HCT116 (cell line): ENCODE results near the gene POGK. TPM values are rescaled to one million over a fixed set of nuclear protein-coding genes. Genes with fewer than 3 reads are reported as not detected.

Experiments
- ATAC-seq: fragments of 200-7000 bp; cut with Tn5 transposase; 2 replicates; pipeline ENCODE4 v1.9.1; 2020; ENCODE audit warnings: mild to moderate bottlenecking, moderate library complexity
- BruUV-seq: library from RNA; stranded (reverse); fragments of 400-500 nt; replicated peaks from 2 replicates; lab custom pipeline; 2021; lab: Mats Ljungman, UMichigan
- CTCF ChIA-PET: fragments of 300-600 bp; sonication (Branson Sonifier 250); formaldehyde crosslinking; loops from one replicate; lab custom pipeline; 2021; ENCODE audit warnings: antibody characterized with exemption; lab: Charles Lee
- POLR2A ChIA-PET: fragments of 300-600, 350-600 bp; sonication (Branson Sonifier 250); formaldehyde crosslinking; loops from one replicate; lab custom pipeline; 2021; ENCODE audit warnings: antibody characterized with exemption; lab: Charles Lee
- RAD21 ChIA-PET, 2 experiments: fragments of 300-600 bp; sonication (Branson Sonifier 250); formaldehyde crosslinking; loops; one replicate each; lab custom pipeline; 2023; ENCODE audit warnings: low total read pairs in 2 of 2; ENCODE audit not compliant: uncharacterized antibody in 2 of 2, unreplicated experiment in 2 of 2, low non-redundant PET in 1 of 2; lab: Charles Lee
- DNase-seq: peaks from one replicate; pipeline ENCODE4 v3.0.0-alpha.2; 2010; ENCODE audit warnings: low read depth, low spot score
- H2AFZ ChIP-seq: fragments of 200-600 bp; shearing (Covaris generic), sonication (generic); 2 replicates; pipeline ENCODE4 v1.6.1; 2017; ENCODE audit warnings: low read depth, mixed run types, mixed read lengths, antibody characterized with exemption, low read length; ENCODE audit not compliant: poor library complexity, severe bottlenecking
- H3K27ac ChIP-seq: 2 replicates; pipeline ENCODE4 v1.5.1; 2012; ENCODE audit warnings: low read depth, low read length
- H3K27me3 ChIP-seq: fragments of 200-600 bp; sonication (generic); 2 replicates; pipeline ENCODE4 v1.6.1; 2016; ENCODE audit warnings: mixed run types, low read length, mixed read lengths; ENCODE audit not compliant: insufficient read depth
- H3K36me3 ChIP-seq, 2 experiments: fragments of 200-500 bp in 1 of 2; fragments of 200-600 bp in 1 of 2; sonication (Bioruptor generic) in 1 of 2; sonication (generic) in 1 of 2; 2 replicates each; pipeline versions ENCODE4 v1.5.1 to v1.6.1; 2014 to 2016; ENCODE audit warnings: low read length in 2 of 2, inconsistent platforms in 1 of 2, mixed read lengths in 1 of 2, mixed run types in 1 of 2; ENCODE audit not compliant: insufficient read depth in 2 of 2, control insufficient read depth in 1 of 2
- H3K4me1 ChIP-seq, 2 experiments: fragments of 200-600 bp in 1 of 2; sonication (generic) in 1 of 2; 2 replicates each; pipeline versions ENCODE4 v1.5.1 to v1.6.1; 2012 to 2017; ENCODE audit warnings: low read length in 2 of 2, inconsistent platforms in 1 of 2, mild to moderate bottlenecking in 1 of 2, mixed read lengths in 1 of 2, mixed run types in 1 of 2, moderate library complexity in 1 of 2; ENCODE audit not compliant: insufficient read depth in 2 of 2, control insufficient read depth in 1 of 2
- H3K4me2 ChIP-seq: fragments of 200-600 bp; sonication (generic); 2 replicates; pipeline ENCODE4 v1.6.1; 2017; ENCODE audit warnings: mixed run types, low read length, mixed read lengths
- H3K4me3 ChIP-seq, 2 experiments: fragments of 200-600 bp in 1 of 2; sonication (generic) in 1 of 2; replicated peaks in 1 of 2; 2 replicates each; pipeline ENCODE4 v1.5.1; 2011 to 2016; ENCODE audit warnings: low read length in 2 of 2, control low read depth in 1 of 2, low read depth in 1 of 2, mild to moderate bottlenecking in 1 of 2, mixed read lengths in 1 of 2, mixed run types in 1 of 2
- H3K79me2 ChIP-seq: fragments of 200-600 bp; sonication (generic); 2 replicates; pipeline ENCODE4 v1.6.1; 2017; ENCODE audit warnings: mild to moderate bottlenecking, mixed run types, low read length, moderate library complexity, mixed read lengths; ENCODE audit not compliant: insufficient read depth
- H3K9ac ChIP-seq: fragments of 200-600 bp; sonication (generic); 2 replicates; pipeline ENCODE4 v1.6.1; 2016; ENCODE audit warnings: low read length, mixed read lengths
- H3K9me2 ChIP-seq: fragments of 200-600 bp; sonication (generic), shearing (Covaris generic); 2 replicates; pipeline ENCODE4 v1.6.1; 2017; ENCODE audit warnings: mixed run types, mild to moderate bottlenecking, moderate library complexity; ENCODE audit not compliant: insufficient read depth
- H3K9me3 ChIP-seq, 2 experiments: fragments of 200-500 bp in 1 of 2; fragments of 200-600 bp in 1 of 2; sonication (Bioruptor generic) in 1 of 2; sonication (generic) in 1 of 2; 2 replicates each; pipeline ENCODE4 v1.6.1; 2014 to 2017; ENCODE audit warnings: low read length in 2 of 2, mixed read lengths in 2 of 2, inconsistent platforms in 1 of 2, low read depth in 1 of 2, mild to moderate bottlenecking in 1 of 2, mixed run types in 1 of 2, moderate library complexity in 1 of 2; ENCODE audit not compliant: control insufficient read depth in 1 of 2, insufficient read depth in 1 of 2
- H4K20me1 ChIP-seq: fragments of 200-600 bp; sonication (generic), shearing (Covaris generic); 2 replicates; pipeline ENCODE4 v1.6.1; 2017; ENCODE audit warnings: mixed run types, mild to moderate bottlenecking, moderate library complexity; ENCODE audit not compliant: insufficient read depth
- CEBPB ChIP-seq: IDR thresholded peaks from 2 replicates; pipeline ENCODE4 v1.6.1; 2012; ENCODE audit warnings: low read depth
- JUND ChIP-seq: IDR thresholded peaks from 2 replicates; pipeline ENCODE4 v1.6.1; 2012
- POLR2AphosphoS5 ChIP-seq: IDR thresholded peaks from 2 replicates; pipeline ENCODE4 v1.6.1; 2011; ENCODE audit warnings: mild to moderate bottlenecking, low read depth, low read length, moderate library complexity
- RAD21 ChIP-seq: IDR thresholded peaks from 2 replicates; pipeline ENCODE4 v1.6.1; 2012; ENCODE audit warnings: low read depth, mild to moderate bottlenecking
- SP1 ChIP-seq: IDR thresholded peaks from 2 replicates; pipeline ENCODE4 v1.6.1; 2012; ENCODE audit warnings: low read depth
- YY1 ChIP-seq: IDR thresholded peaks from 2 replicates; pipeline ENCODE4 v1.6.1; 2011; ENCODE audit warnings: low read length, low read depth, moderate library complexity, mild to moderate bottlenecking; ENCODE audit not compliant: insufficient replicate concordance; ENCODE audit errors: extremely low read depth
- ZNF274 ChIP-seq: fragments of 200-500 bp; sonication (Bioruptor generic); IDR thresholded peaks from 2 replicates; pipeline ENCODE4 v1.6.1; 2014; ENCODE audit warnings: mild to moderate bottlenecking, low read depth, low read length, inconsistent platforms
- intact Hi-C: fragments of 100-400 bp; cut with micrococcal nuclease; formaldehyde crosslinking; loops from 2 replicates; pipeline ENCODE4 v1.10.0; 2022
- total RNA-seq: library from RNA; stranded (reverse); gene quantifications from one replicate; pipeline ENCODE4 v1.2.1, GENCODE V29; 2021; ENCODE audit not compliant: unreplicated experiment
- TF ChIP-seq, protein P1 (sequence below), 3 experiments: fragments of 200-600 bp in 1 of 3; sonication (generic) in 1 of 3; IDR thresholded peaks in 2 of 3; conservative IDR thresholded peaks in 1 of 3; 2 replicates each; pipeline ENCODE4 v1.5.1; 2012 to 2017; ENCODE audit warnings: low read depth in 2 of 3, low read length in 2 of 3, antibody characterized with exemption in 1 of 3, borderline replicate concordance in 1 of 3, control low read depth in 1 of 3, mild to moderate bottlenecking in 1 of 3, mixed read lengths in 1 of 3, mixed run types in 1 of 3, moderate library complexity in 1 of 3; ENCODE audit not compliant: insufficient read depth in 1 of 3
- TF ChIP-seq, protein P2 (sequence below): IDR thresholded peaks from 2 replicates; pipeline ENCODE4 v1.6.1; 2011; ENCODE audit warnings: mild to moderate bottlenecking, low read length, moderate library complexity; ENCODE audit not compliant: insufficient replicate concordance; ENCODE audit errors: extremely low read depth

POGK gene
- total RNA-seq, 1 experiment from 2014 or later = 35.6 TPM

DNA sequence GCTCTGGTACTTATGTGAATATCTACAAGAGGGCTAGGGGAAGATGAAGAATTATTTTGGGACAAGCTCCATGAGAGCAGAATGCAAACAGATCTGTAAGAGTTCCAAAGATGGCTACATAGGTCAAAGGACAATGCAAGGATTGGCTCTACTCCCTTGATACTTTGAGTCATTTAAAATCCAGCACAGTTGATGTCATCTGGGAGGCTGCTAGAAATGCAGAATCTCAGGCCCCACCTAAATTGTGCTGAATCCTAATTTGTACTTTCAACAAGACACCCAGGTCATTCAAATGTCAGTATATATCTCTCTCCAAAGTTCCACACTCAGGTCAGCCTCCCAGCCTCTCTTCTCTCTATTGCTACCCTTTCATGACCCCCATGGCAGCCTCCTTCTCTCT is 60.5 kb downstream of the POGK start:
- Histone ChIP-seq H3K9me3 (no peaks in the 10 kb centered on the region; a peak in 1 of 4 replicates), H3K79me2 (no peaks in the 10 kb centered on the region), H3K9ac (no peak overlapping the region), H3K9me2 (no peaks in the 10 kb centered on the region), H3K36me3 (no peaks in the 10 kb centered on the region), H4K20me1 (no peaks in the 10 kb centered on the region), H2AFZ (no peak overlapping the region), H3K4me1 (peaks cover 0 to 8% of the 10 kb centered on the region in 2 experiments; a peak in 1 of 4 replicates), H3K27me3 (no peaks in the 10 kb centered on the region), H3K27ac (no peak overlapping the region), H3K4me2 (no peak overlapping the region), H3K4me3 (no peak overlapping the region)
- ChIA-PET RAD21 (no interaction called here), CTCF (no interaction called here), POLR2A (no interaction called here)
- no TSS peak for BruUV-seq
- DNase-seq (no peak), ATAC-seq (no peak)
- intact Hi-C loops = no loop called here
- TF ChIP-seq JUND (no peak), ZNF274 (no peak), POLR2AphosphoS5 (no peak)
- TF ChIP-seq, protein P1, sequence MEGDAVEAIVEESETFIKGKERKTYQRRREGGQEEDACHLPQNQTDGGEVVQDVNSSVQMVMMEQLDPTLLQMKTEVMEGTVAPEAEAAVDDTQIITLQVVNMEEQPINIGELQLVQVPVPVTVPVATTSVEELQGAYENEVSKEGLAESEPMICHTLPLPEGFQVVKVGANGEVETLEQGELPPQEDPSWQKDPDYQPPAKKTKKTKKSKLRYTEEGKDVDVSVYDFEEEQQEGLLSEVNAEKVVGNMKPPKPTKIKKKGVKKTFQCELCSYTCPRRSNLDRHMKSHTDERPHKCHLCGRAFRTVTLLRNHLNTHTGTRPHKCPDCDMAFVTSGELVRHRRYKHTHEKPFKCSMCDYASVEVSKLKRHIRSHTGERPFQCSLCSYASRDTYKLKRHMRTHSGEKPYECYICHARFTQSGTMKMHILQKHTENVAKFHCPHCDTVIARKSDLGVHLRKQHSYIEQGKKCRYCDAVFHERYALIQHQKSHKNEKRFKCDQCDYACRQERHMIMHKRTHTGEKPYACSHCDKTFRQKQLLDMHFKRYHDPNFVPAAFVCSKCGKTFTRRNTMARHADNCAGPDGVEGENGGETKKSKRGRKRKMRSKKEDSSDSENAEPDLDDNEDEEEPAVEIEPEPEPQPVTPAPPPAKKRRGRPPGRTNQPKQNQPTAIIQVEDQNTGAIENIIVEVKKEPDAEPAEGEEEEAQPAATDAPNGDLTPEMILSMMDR (IDR thresholded peaks at IDR 0.05 in 2 of 3, conservative IDR thresholded peaks at IDR 0.05 in 1 of 3; ENCODE audit: borderline replicate concordance in 1 of 3, insufficient read depth in 1 of 3, low read depth in 2 of 3, low read length in 2 of 3) = no peak

DNA sequence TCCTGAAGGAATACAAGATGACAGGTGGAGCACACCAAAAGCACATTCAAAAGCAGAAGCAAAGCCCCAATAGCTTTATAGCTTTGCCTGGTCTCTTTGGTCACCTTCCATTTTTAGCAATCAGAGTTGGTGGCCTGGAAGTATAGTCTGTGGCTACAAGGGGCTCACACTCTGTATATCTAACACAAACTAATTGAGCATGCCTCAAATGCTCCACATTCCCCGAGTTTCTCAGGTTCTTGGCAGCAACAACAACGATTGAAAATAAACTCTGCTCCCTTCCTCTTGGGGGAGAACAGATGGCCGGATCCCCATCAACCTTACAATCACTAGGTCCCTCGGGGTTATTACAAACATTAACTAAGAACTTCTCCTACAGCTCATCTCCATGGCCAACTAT is 61.7 kb downstream of the POGK start:
- intact Hi-C loops = no loop called here

More for the DNA sequence above, 61.7 kb downstream of the POGK start:
- Histone ChIP-seq H3K9me2 (no peaks in the 10 kb centered on the region), H3K27ac (no peak overlapping the region), H3K79me2 (no peaks in the 10 kb centered on the region), H3K27me3 (no peaks in the 10 kb centered on the region), H3K36me3 (no peaks in the 10 kb centered on the region), H4K20me1 (no peaks in the 10 kb centered on the region), H3K9me3 (no peaks in the 10 kb centered on the region; a peak in 1 of 4 replicates), H3K4me2 (no peak overlapping the region), H3K9ac (no peak overlapping the region), H3K4me3 (no peak overlapping the region), H2AFZ (no peak overlapping the region), H3K4me1 (peaks cover 0 to 8% of the 10 kb centered on the region in 2 experiments; a peak in 1 of 4 replicates)
- ATAC-seq (no peak), DNase-seq (no peak)
- TF ChIP-seq, protein P1 (IDR thresholded peaks at IDR 0.05 in 2 of 3, conservative IDR thresholded peaks at IDR 0.05 in 1 of 3; ENCODE audit: borderline replicate concordance in 1 of 3, insufficient read depth in 1 of 3, low read depth in 2 of 3, low read length in 2 of 3) = no peak
- no peak for TF ChIP-seq RAD21
- no peak for TF ChIP-seq SP1
- TF ChIP-seq ZNF274 = no peak
- no peak for TF ChIP-seq CEBPB
- TF ChIP-seq, protein P2, sequence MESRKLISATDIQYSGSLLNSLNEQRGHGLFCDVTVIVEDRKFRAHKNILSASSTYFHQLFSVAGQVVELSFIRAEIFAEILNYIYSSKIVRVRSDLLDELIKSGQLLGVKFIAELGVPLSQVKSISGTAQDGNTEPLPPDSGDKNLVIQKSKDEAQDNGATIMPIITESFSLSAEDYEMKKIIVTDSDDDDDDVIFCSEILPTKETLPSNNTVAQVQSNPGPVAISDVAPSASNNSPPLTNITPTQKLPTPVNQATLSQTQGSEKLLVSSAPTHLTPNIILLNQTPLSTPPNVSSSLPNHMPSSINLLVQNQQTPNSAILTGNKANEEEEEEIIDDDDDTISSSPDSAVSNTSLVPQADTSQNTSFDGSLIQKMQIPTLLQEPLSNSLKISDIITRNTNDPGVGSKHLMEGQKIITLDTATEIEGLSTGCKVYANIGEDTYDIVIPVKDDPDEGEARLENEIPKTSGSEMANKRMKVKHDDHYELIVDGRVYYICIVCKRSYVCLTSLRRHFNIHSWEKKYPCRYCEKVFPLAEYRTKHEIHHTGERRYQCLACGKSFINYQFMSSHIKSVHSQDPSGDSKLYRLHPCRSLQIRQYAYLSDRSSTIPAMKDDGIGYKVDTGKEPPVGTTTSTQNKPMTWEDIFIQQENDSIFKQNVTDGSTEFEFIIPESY = no peak
- no peak for TF ChIP-seq YY1
- RAD21 ChIA-PET = no interaction called here
- CTCF ChIA-PET = interaction anchor here (1.1 kb wide), 1 partner anchor 10 kb away, joined by 6 read pairs; no protein-coding TSS in a partner anchor
- no TSS peak for BruUV-seq
- POLR2A ChIA-PET = no interaction called here
